H1 (cell line): ENCODE results near the gene SCAI. TPM values are rescaled to one million over a fixed set of nuclear protein-coding genes. Genes with fewer than 3 reads are reported as not detected.

Source experiments
- CTCF ChIA-PET: fragments of 300-600 bp; sonication (Branson Sonifier 250); formaldehyde crosslinking; loops from one replicate; lab custom pipeline; 2021; ENCODE audit not compliant: partially characterized antibody; lab: Charles Lee
- POLR2A ChIA-PET: fragments of 300-600 bp; sonication (Branson Sonifier 250); formaldehyde crosslinking; loops from one replicate; lab custom pipeline; 2021; ENCODE audit warnings: inconsistent platforms; ENCODE audit not compliant: partially characterized antibody; lab: Charles Lee
- DNase-seq, 2 experiments: peaks; one replicate each; pipeline versions ENCODE4 v3.0.0 to v3.0.0-alpha.2; 2010 to 2022; ENCODE audit warnings: low spot score in 2 of 2, low read depth in 1 of 2, mixed read lengths in 1 of 2
- FAIRE-seq: peaks from 2 replicates; lab custom pipeline; 2011; peaks lifted over from hg19 to GRCh38; lab: Jason Lieb, UNC
- H2AFZ ChIP-seq: 2 replicates; pipeline ENCODE4 v1.8.1; 2012; ENCODE audit warnings: low read length, inconsistent platforms
- H2AK5ac ChIP-seq: 2 replicates; pipeline ENCODE4 v1.6.1; 2013; ENCODE audit warnings: low read depth, low read length
- H2BK120ac ChIP-seq: replicated peaks from 2 replicates; pipeline ENCODE3; 2013; ENCODE audit warnings: low read depth, low read length, inconsistent platforms
- H2BK12ac ChIP-seq: 2 replicates; pipeline ENCODE4 v1.6.1; 2013; ENCODE audit warnings: low read depth, low read length
- H2BK15ac ChIP-seq: 2 replicates; pipeline ENCODE4 v1.6.1; 2013; ENCODE audit warnings: low read length
- H2BK20ac ChIP-seq: 2 replicates; pipeline ENCODE4 v1.6.1; 2013; ENCODE audit warnings: low read length
- H2BK5ac ChIP-seq: 2 replicates; pipeline ENCODE4 v1.6.1; 2013; ENCODE audit warnings: low read depth, low read length
- H3K14ac ChIP-seq: 2 replicates; pipeline ENCODE4 v1.6.1; 2013; ENCODE audit warnings: inconsistent platforms; ENCODE audit not compliant: insufficient read length
- H3K18ac ChIP-seq: 2 replicates; pipeline ENCODE4 v1.6.1; 2013; ENCODE audit warnings: low read length; ENCODE audit errors: extremely low read depth
- H3K23ac ChIP-seq: 2 replicates; pipeline ENCODE4 v1.6.1; 2013; ENCODE audit warnings: inconsistent platforms; ENCODE audit not compliant: insufficient read length
- H3K23me2 ChIP-seq: 2 replicates; pipeline ENCODE4 v1.6.1; 2013; ENCODE audit warnings: low read depth, low read length
- H3K27ac ChIP-seq: 2 replicates; pipeline ENCODE4 v1.6.1; 2011; ENCODE audit warnings: low read depth, low read length, inconsistent platforms
- H3K27me3 ChIP-seq, 4 experiments: replicated peaks in 1 of 4; 1 replicate in 1 of 4; 2 replicates in 3 of 4; pipeline versions ENCODE4 v1.6.1 to v1.8.1; 2011 to 2013; ENCODE audit warnings: low read length in 3 of 4, mild to moderate bottlenecking in 3 of 4, inconsistent platforms in 2 of 4, mixed read lengths in 2 of 4, moderate library complexity in 1 of 4; ENCODE audit not compliant: control insufficient read depth in 3 of 4, insufficient read depth in 3 of 4; ENCODE audit errors: extremely low read depth in 1 of 4
- H3K36me3 ChIP-seq, 4 experiments: 2 replicates each; pipeline versions ENCODE4 v1.6.1 to v1.8.1; 2011 to 2013; ENCODE audit warnings: mild to moderate bottlenecking in 4 of 4, low read length in 3 of 4, moderate library complexity in 2 of 4, control low read depth in 1 of 4, inconsistent platforms in 1 of 4; ENCODE audit not compliant: insufficient read depth in 4 of 4, control insufficient read depth in 2 of 4
- H3K4ac ChIP-seq: replicated peaks from 2 replicates; pipeline ENCODE3; 2013; ENCODE audit warnings: low read length, low read depth, mixed read lengths, inconsistent platforms; ENCODE audit not compliant: insufficient read length
- H3K4me1 ChIP-seq, 4 experiments: replicated peaks in 1 of 4; 1 replicate in 1 of 4; 2 replicates in 3 of 4; pipeline versions ENCODE4 v1.6.1 to v1.8.1; 2011 to 2013; ENCODE audit warnings: low read length in 3 of 4, inconsistent platforms in 2 of 4, mixed read lengths in 1 of 4; ENCODE audit not compliant: insufficient read depth in 4 of 4, control insufficient read depth in 3 of 4
- H3K4me2 ChIP-seq, 2 experiments: 2 replicates each; pipeline versions ENCODE4 v1.6.1 to v1.8.1; 2011 to 2013; ENCODE audit warnings: low read depth in 2 of 2, low read length in 2 of 2, control low read depth in 1 of 2, inconsistent platforms in 1 of 2, mild to moderate bottlenecking in 1 of 2; ENCODE audit not compliant: insufficient read depth in 1 of 2
- H3K4me3 ChIP-seq, 4 experiments: fragments of 200-600, 300-600 bp in 1 of 4; sonication (generic), shearing (Covaris generic), sonication (Bioruptor Twin) in 1 of 4; 2 replicates each; pipeline versions ENCODE4 v1.5.1 to v1.8.1; 2011 to 2016; ENCODE audit warnings: low read length in 4 of 4, low read depth in 3 of 4, control low read depth in 2 of 4, inconsistent platforms in 2 of 4, mild to moderate bottlenecking in 2 of 4, mixed read lengths in 1 of 4, moderate library complexity in 1 of 4; ENCODE audit not compliant: insufficient read depth in 2 of 4; ENCODE audit errors: extremely low read depth in 1 of 4
- H3K56ac ChIP-seq: replicated peaks from 2 replicates; pipeline ENCODE3; 2013; ENCODE audit warnings: low read depth, mild to moderate bottlenecking, mixed read lengths, low read length, inconsistent platforms; ENCODE audit not compliant: insufficient read length
- H3K79me1 ChIP-seq: 2 replicates; pipeline ENCODE4 v1.6.1; 2013; ENCODE audit warnings: low read depth, low read length, control low read depth
- H3K79me2 ChIP-seq, 2 experiments: 2 replicates each; pipeline versions ENCODE4 v1.6.1 to v1.8.1; 2012 to 2013; ENCODE audit warnings: low read length in 2 of 2, mild to moderate bottlenecking in 2 of 2, inconsistent platforms in 1 of 2; ENCODE audit not compliant: insufficient read depth in 2 of 2, control insufficient read depth in 1 of 2
- H3K9ac ChIP-seq, 4 experiments: replicated peaks in 1 of 4; 1 replicate in 1 of 4; 2 replicates in 3 of 4; pipeline versions ENCODE4 v1.6.1 to v1.8.1; 2011 to 2013; ENCODE audit warnings: low read depth in 3 of 4, low read length in 3 of 4, control low read depth in 2 of 4, mild to moderate bottlenecking in 2 of 4, moderate library complexity in 2 of 4, inconsistent platforms in 1 of 4; ENCODE audit errors: extremely low read depth in 1 of 4
- H3K9me3 ChIP-seq, 2 experiments: 2 replicates each; pipeline versions ENCODE4 v1.6.1 to v1.8.1; 2012 to 2013; ENCODE audit warnings: mild to moderate bottlenecking in 2 of 2, moderate library complexity in 2 of 2, control low read depth in 1 of 2, inconsistent platforms in 1 of 2, low read depth in 1 of 2, low read length in 1 of 2, mixed read lengths in 1 of 2; ENCODE audit not compliant: insufficient read depth in 2 of 2
- H4K20me1 ChIP-seq, 2 experiments: replicated peaks in 1 of 2; 2 replicates each; pipeline versions ENCODE3 to v1.8.1; 2011 to 2013; ENCODE audit warnings: inconsistent platforms in 2 of 2, low read length in 2 of 2, mild to moderate bottlenecking in 1 of 2; ENCODE audit not compliant: insufficient read depth in 2 of 2, control insufficient read depth in 1 of 2
- H4K5ac ChIP-seq: 2 replicates; pipeline ENCODE4 v1.6.1; 2013; ENCODE audit warnings: low read length, low read depth, mixed read lengths, inconsistent platforms; ENCODE audit not compliant: insufficient read length
- H4K8ac ChIP-seq: 2 replicates; pipeline ENCODE4 v1.8.0; 2013; ENCODE audit warnings: mild to moderate bottlenecking, moderate library complexity, low read length, inconsistent platforms; ENCODE audit not compliant: insufficient read depth; ENCODE audit errors: extremely low read depth
- H4K91ac ChIP-seq: replicated peaks from 2 replicates; pipeline ENCODE3; 2013; ENCODE audit warnings: low read length, mixed read lengths, inconsistent platforms; ENCODE audit not compliant: insufficient read length
- CEBPB ChIP-seq: IDR thresholded peaks from 2 replicates; pipeline ENCODE4 v1.6.1; 2012; ENCODE audit warnings: low read depth, low read length
- TEAD4 ChIP-seq: IDR thresholded peaks from 2 replicates; pipeline ENCODE4 v1.6.1; 2012; ENCODE audit warnings: low read depth, low read length, inconsistent platforms, mixed read lengths
- WGBS, 2 experiments: shearing (Covaris generic) in 1 of 2; methylation state at CpG; one replicate each; pipeline versions ENCODE4 v1.1.6 to v1.1.7; 2013 to 2015; ENCODE audit warnings: low lambda C conversion rate in 2 of 2, mixed read lengths in 2 of 2, inconsistent platforms in 1 of 2, low coverage in 1 of 2, missing lambda C conversion rate in 1 of 2; ENCODE audit not compliant: insufficient replicate concordance in 2 of 2, insufficient coverage in 1 of 2, insufficient read length in 1 of 2; ENCODE audit errors: extremely low coverage in 1 of 2, missing lambda C conversion rate in 1 of 2; 5-methylcytosine and 5-hydroxymethylcytosine counted together
- polyA plus RNA-seq, 7 experiments: library from polyadenylated mRNA; depleted of rRNA in 3 of 7; stranded (reverse) in 5 of 7; unstranded in 2 of 7; fragments of >200 nt in 5 of 7; fragments of 200-250 nt in 2 of 7; gene quantifications; 1 replicate in 5 of 7; 2 replicates in 1 of 7; 4 replicates in 1 of 7; pipeline versions ENCODE4 v1.2.1 to v1.2.3, GENCODE V29; 2011 to 2013; ENCODE audit warnings: missing spikeins in 2 of 7, mixed read lengths in 2 of 7
- total RNA-seq: library from RNA; stranded (reverse); fragmentation: NEBNext Ultra II Directional; extraction: Animal tissue kit (Norgen Biotek cat#: 25700); gene quantifications from 2 replicates; pipeline ENCODE4 v1.2.1, GENCODE V29; 2021

SCAI gene
- total and polyA plus RNA-seq, 2 of the 8 experiments (the other 6 are each of a cell fraction or from before 2014, with no cell fraction given): 6.4 to 19.8 TPM

- POLR2A ChIA-PET: interaction anchor here (1.3 to 1.4 kb wide), 2 partner anchors 10 to 17 kb away, joined by 3 to 5 read pairs; no protein-coding TSS in a partner anchor
- H3K18ac ChIP-seq: no peak overlapping the region
- WGBS, 2 experiments: 93% methylated on average over 6 of the region's 6 CpGs; no CpG with 5 or more reads in 1 of the 2 experiments
- TF ChIP-seq CEBPB (no peak), TEAD4 (no peak)
These were observed 57.4 kb downstream of the SCAI start for GRCh38 chr9:125085703-125086477.

More at GRCh38 chr9:125085703-125086477, 57.4 kb downstream of the SCAI start:
- CTCF ChIA-PET: interaction anchor here (2.6 kb wide), 1 partner anchor 16 kb away, joined by 8 read pairs; no protein-coding TSS in a partner anchor
- Histone ChIP-seq H3K9ac (no peak overlapping the region), H4K8ac (no peak overlapping the region), H3K4ac (no peak overlapping the region), H4K91ac (no peak overlapping the region), H2BK120ac (no peak overlapping the region), H3K27ac (no peak overlapping the region), H2BK5ac (no peak overlapping the region), H3K14ac (no peak overlapping the region), H3K79me1 (no peaks in the 10 kb centered on the region; the same call in none of the 2 replicates), H3K4me2 (no peak overlapping the region), H3K4me3 (no peak overlapping the region), H3K36me3 (peaks cover 0 to 8% (median 1%) of the 10 kb centered on the region in 4 experiments; a peak in 2 of 8 replicates), H2BK12ac (no peak overlapping the region), H3K23ac (no peak overlapping the region), H2AFZ (no peak overlapping the region), H3K79me2 (peaks cover 0 to 5% of the 10 kb centered on the region in 2 experiments; a peak in 1 of 4 replicates), H2BK15ac (no peak overlapping the region), H2BK20ac (no peak overlapping the region), H4K5ac (no peak overlapping the region), H3K23me2 (no peaks in the 10 kb centered on the region; the same call in 1 of the 2 replicates), H4K20me1 (no peaks in the 10 kb centered on the region), H3K27me3 (no peaks in the 10 kb centered on the region), H3K9me3 (peaks cover 11 to 18% of the 10 kb centered on the region in 2 experiments; a peak in 3 of 4 replicates), H3K4me1 (no peaks in the 10 kb centered on the region), H3K56ac (no peak overlapping the region), H2AK5ac (no peak overlapping the region)
- no peak for FAIRE-seq
- no peak for DNase-seq
